ENCODE results near the gene PPP2R2B.

The PPP2R2B gene

GRCh38 chr5:146592352-146592751 lies 286.2 kb downstream of the PPP2R2B start:
- Histone ChIP-seq H3K27me3 (replicated peaks; ENCODE audit: control insufficient read depth, insufficient read depth, low read length) (peaks cover 10% of the 10 kb centered on the region), H3K9ac (ENCODE audit: low read length) (no peak overlapping the region)
- no peak for DNase-seq (ENCODE audit: low read depth)

GRCh38 chr5:146589028-146589345 lies 289.6 kb downstream of the PPP2R2B start:
- no peak for DNase-seq (ENCODE audit: low read depth)
- no peaks in the 10 kb centered on the region for H3K36me3 ChIP-seq (ENCODE audit: control insufficient read depth, insufficient read depth, low read length, severe bottlenecking)
- peaks cover 4% of the 10 kb centered on the region for H3K27me3 ChIP-seq (replicated peaks; ENCODE audit: control insufficient read depth, insufficient read depth, low read length)
- H3K4me3 ChIP-seq (ENCODE audit: low read length), result no peak overlapping the region
- no peaks in the 10 kb centered on the region for H3K9me3 ChIP-seq (ENCODE audit: control insufficient read depth, low read length)
- H3K4me1 ChIP-seq (ENCODE audit: control insufficient read depth, insufficient read depth, low read length), result no peaks in the 10 kb centered on the region
- H3K9ac ChIP-seq (ENCODE audit: low read length), result no peak overlapping the region

More at GRCh38 chr5:146592352-146592751, 286.2 kb downstream of the PPP2R2B start:
- no peaks in the 10 kb centered on the region for H3K36me3 ChIP-seq (ENCODE audit: control insufficient read depth, insufficient read depth, low read length, severe bottlenecking)
- no peak overlapping the region for H3K4me3 ChIP-seq (ENCODE audit: low read length)
- H3K4me1 ChIP-seq (ENCODE audit: control insufficient read depth, insufficient read depth, low read length), result no peaks in the 10 kb centered on the region
- no peaks in the 10 kb centered on the region for H3K9me3 ChIP-seq (ENCODE audit: control insufficient read depth, low read length)

GRCh38 chr5:146588331-146589027 lies 290.1 kb downstream of the PPP2R2B start:
- peak; percentile 7 for DNase-seq (ENCODE audit: low read depth)
- no peaks in the 10 kb centered on the region for H3K36me3 ChIP-seq (ENCODE audit: control insufficient read depth, insufficient read depth, low read length, severe bottlenecking)
- peaks cover 8% of the 10 kb centered on the region for H3K27me3 ChIP-seq (replicated peaks; ENCODE audit: control insufficient read depth, insufficient read depth, low read length)
- no peaks in the 10 kb centered on the region for H3K4me1 ChIP-seq (ENCODE audit: control insufficient read depth, insufficient read depth, low read length)
- H3K4me3 ChIP-seq (ENCODE audit: low read length), result no peak overlapping the region
- H3K9ac ChIP-seq (ENCODE audit: low read length), result no peak overlapping the region
- H3K9me3 ChIP-seq (ENCODE audit: control insufficient read depth, low read length), result no peaks in the 10 kb centered on the region

- Histone ChIP-seq H3K9me3 (ENCODE audit: control insufficient read depth, low read length) (no peaks in the 10 kb centered on the region), H3K9ac (ENCODE audit: low read length) (no peak overlapping the region), H3K27me3 (replicated peaks; ENCODE audit: control insufficient read depth, insufficient read depth, low read length) (peaks cover 18% of the 10 kb centered on the region), H3K4me1 (ENCODE audit: control insufficient read depth, insufficient read depth, low read length) (no peaks in the 10 kb centered on the region), H3K4me3 (ENCODE audit: low read length) (no peak overlapping the region), H3K36me3 (ENCODE audit: control insufficient read depth, insufficient read depth, low read length, severe bottlenecking) (no peaks in the 10 kb centered on the region)
- DNase-seq (ENCODE audit: low read depth), result no peak
These were observed 291.8 kb downstream of the PPP2R2B start for GRCh38 chr5:146586752-146587151.

- no peak overlapping the region for H3K9ac ChIP-seq (ENCODE audit: low read length)
- H3K4me3 ChIP-seq (ENCODE audit: low read length), result no peak overlapping the region
- peaks cover 18% of the 10 kb centered on the region for H3K27me3 ChIP-seq (replicated peaks; ENCODE audit: control insufficient read depth, insufficient read depth, low read length)
- no peaks in the 10 kb centered on the region for H3K4me1 ChIP-seq (ENCODE audit: control insufficient read depth, insufficient read depth, low read length)
- H3K9me3 ChIP-seq (ENCODE audit: control insufficient read depth, low read length), result no peaks in the 10 kb centered on the region
- H3K36me3 ChIP-seq (ENCODE audit: control insufficient read depth, insufficient read depth, low read length, severe bottlenecking), result no peaks in the 10 kb centered on the region
- no peak for DNase-seq (ENCODE audit: low read depth)
These were observed 293.8 kb downstream of the PPP2R2B start for GRCh38 chr5:146584750-146585149.

GRCh38 chr5:146582051-146582596 lies 296.4 kb downstream of the PPP2R2B start:
- Histone ChIP-seq H3K4me1 (ENCODE audit: control insufficient read depth, insufficient read depth, low read length) (no peaks in the 10 kb centered on the region), H3K36me3 (ENCODE audit: control insufficient read depth, insufficient read depth, low read length, severe bottlenecking) (no peaks in the 10 kb centered on the region), H3K9ac (ENCODE audit: low read length) (no peak overlapping the region), H3K9me3 (ENCODE audit: control insufficient read depth, low read length) (no peaks in the 10 kb centered on the region), H3K4me3 (ENCODE audit: low read length) (no peak overlapping the region), H3K27me3 (replicated peaks; ENCODE audit: control insufficient read depth, insufficient read depth, low read length) (peaks cover 18% of the 10 kb centered on the region)
- no peak for DNase-seq (ENCODE audit: low read depth)

- H3K9ac ChIP-seq (ENCODE audit: low read length), result no peak overlapping the region
- no peaks in the 10 kb centered on the region for H3K4me1 ChIP-seq (ENCODE audit: control insufficient read depth, insufficient read depth, low read length)
- H3K27me3 ChIP-seq (replicated peaks; ENCODE audit: control insufficient read depth, insufficient read depth, low read length), result peaks cover 18% of the 10 kb centered on the region
- DNase-seq (ENCODE audit: low read depth), result no peak
- peaks cover 6% of the 10 kb centered on the region for H3K9me3 ChIP-seq (ENCODE audit: control insufficient read depth, low read length)
- H3K36me3 ChIP-seq (ENCODE audit: control insufficient read depth, insufficient read depth, low read length, severe bottlenecking), result no peaks in the 10 kb centered on the region
- no peak overlapping the region for H3K4me3 ChIP-seq (ENCODE audit: low read length)
These were observed 298.3 kb downstream of the PPP2R2B start for GRCh38 chr5:146580237-146580636.

- DNase-seq (ENCODE audit: low read depth), result no peak
- Histone ChIP-seq H3K9ac (ENCODE audit: low read length) (no peak overlapping the region), H3K27me3 (replicated peaks; ENCODE audit: control insufficient read depth, insufficient read depth, low read length) (no peaks in the 10 kb centered on the region), H3K9me3 (ENCODE audit: control insufficient read depth, low read length) (peaks cover 11% of the 10 kb centered on the region), H3K36me3 (ENCODE audit: control insufficient read depth, insufficient read depth, low read length, severe bottlenecking) (no peaks in the 10 kb centered on the region), H3K4me3 (ENCODE audit: low read length) (no peak overlapping the region), H3K4me1 (ENCODE audit: control insufficient read depth, insufficient read depth, low read length) (no peaks in the 10 kb centered on the region)
These were observed 303.8 kb downstream of the PPP2R2B start for GRCh38 chr5:146574713-146575112.

- Histone ChIP-seq H3K27me3 (replicated peaks; ENCODE audit: control insufficient read depth, insufficient read depth, low read length) (no peaks in the 10 kb centered on the region), H3K9me3 (ENCODE audit: control insufficient read depth, low read length) (peaks cover 5% of the 10 kb centered on the region), H3K9ac (ENCODE audit: low read length) (no peak overlapping the region), H3K4me1 (ENCODE audit: control insufficient read depth, insufficient read depth, low read length) (peaks cover 8% of the 10 kb centered on the region), H3K36me3 (ENCODE audit: control insufficient read depth, insufficient read depth, low read length, severe bottlenecking) (no peaks in the 10 kb centered on the region), H3K4me3 (ENCODE audit: low read length) (no peak overlapping the region)
- no peak for DNase-seq (ENCODE audit: low read depth)
These were observed 310.4 kb downstream of the PPP2R2B start for GRCh38 chr5:146568161-146568560.

- Histone ChIP-seq H3K4me3 (ENCODE audit: low read length) (no peak overlapping the region), H3K36me3 (ENCODE audit: control insufficient read depth, insufficient read depth, low read length, severe bottlenecking) (no peaks in the 10 kb centered on the region), H3K27me3 (replicated peaks; ENCODE audit: control insufficient read depth, insufficient read depth, low read length) (no peaks in the 10 kb centered on the region), H3K9ac (ENCODE audit: low read length) (peak overlapping the region; percentile 32), H3K4me1 (ENCODE audit: control insufficient read depth, insufficient read depth, low read length) (peaks cover 14% of the 10 kb centered on the region), H3K9me3 (ENCODE audit: control insufficient read depth, low read length) (peaks cover 5% of the 10 kb centered on the region)
- peak; percentile 74 for DNase-seq (ENCODE audit: low read depth)
These were observed 312.7 kb downstream of the PPP2R2B start for GRCh38 chr5:146565764-146566367.

- no peak for DNase-seq (ENCODE audit: low read depth)
- H3K9me3 ChIP-seq (ENCODE audit: control insufficient read depth, low read length), result no peaks in the 10 kb centered on the region
- H3K4me3 ChIP-seq (ENCODE audit: low read length), result no peak overlapping the region
- H3K36me3 ChIP-seq (ENCODE audit: control insufficient read depth, insufficient read depth, low read length, severe bottlenecking), result no peaks in the 10 kb centered on the region
- H3K9ac ChIP-seq (ENCODE audit: low read length), result no peak overlapping the region
- H3K27me3 ChIP-seq (replicated peaks; ENCODE audit: control insufficient read depth, insufficient read depth, low read length), result no peaks in the 10 kb centered on the region
- peaks cover 24% of the 10 kb centered on the region for H3K4me1 ChIP-seq (ENCODE audit: control insufficient read depth, insufficient read depth, low read length)
These were observed 314.4 kb downstream of the PPP2R2B start for GRCh38 chr5:146564007-146564762.
